Activated B cell treated with CpG ODN at 0.5 μM for 24 hours (primary cell): ENCODE results near the gene KRT75. TPM values are rescaled to one million over a fixed set of nuclear protein-coding genes. Genes with fewer than 3 reads are reported as not detected.

ENCODE experiments used
- ATAC-seq: fragments of 200-7000 bp; cut with Tn5 transposase; one replicate; pipeline ENCODE4 v1.10.0; 2021; ENCODE audit warnings: low read depth, mild to moderate bottlenecking, moderate library complexity
- CTCF ChIA-PET: fragments of 350-600 bp; sonication (Branson Sonifier 250); formaldehyde crosslinking; loops from one replicate; lab custom pipeline; 2021; ENCODE audit warnings: antibody characterized with exemption; lab: Charles Lee
- POLR2A ChIA-PET: fragments of 350-600 bp; sonication (Branson Sonifier 250); formaldehyde crosslinking; loops from one replicate; lab custom pipeline; 2021; ENCODE audit warnings: antibody characterized with exemption; lab: Charles Lee
- DNase-seq: peaks from one replicate; pipeline ENCODE4 v3.0.0; 2022
- H3K27ac Mint-ChIP-seq: one replicate; pipeline ENCODE4 v1.8.0; 2020; ENCODE audit warnings: mixed read lengths
- H3K27me3 Mint-ChIP-seq: one replicate; pipeline ENCODE4 v1.8.0; 2021; ENCODE audit warnings: mixed read lengths
- H3K36me3 Mint-ChIP-seq: one replicate; pipeline ENCODE4 v1.8.0; 2021; ENCODE audit warnings: low read depth, mixed read lengths
- H3K4me1 Mint-ChIP-seq: one replicate; pipeline ENCODE4 v1.8.0; 2021; ENCODE audit warnings: mixed read lengths
- H3K4me3 Mint-ChIP-seq: one replicate; pipeline ENCODE4 v1.8.0; 2020; ENCODE audit warnings: mild to moderate bottlenecking, mixed read lengths
- H3K9me3 Mint-ChIP-seq: one replicate; pipeline ENCODE4 v1.8.0; 2020; ENCODE audit warnings: mixed read lengths
- intact Hi-C: fragments of 100-400 bp; cut with micrococcal nuclease; formaldehyde crosslinking; loops from one replicate; pipeline ENCODE4 v1.15.1; 2024
- total RNA-seq: library from RNA; stranded (reverse); gene quantifications from 2 replicates; pipeline ENCODE4 v1.2.3, GENCODE V29; 2022
- TF ChIP-seq, protein P1 (sequence below): fragments of 200-600 bp; IDR thresholded peaks from one replicate; pipeline ENCODE4 v1.8.0; 2022; ENCODE audit warnings: antibody characterized with exemption, mild to moderate bottlenecking

The KRT75 gene
- total RNA-seq, 1 donor from 2014 or later: not detected

DNA sequence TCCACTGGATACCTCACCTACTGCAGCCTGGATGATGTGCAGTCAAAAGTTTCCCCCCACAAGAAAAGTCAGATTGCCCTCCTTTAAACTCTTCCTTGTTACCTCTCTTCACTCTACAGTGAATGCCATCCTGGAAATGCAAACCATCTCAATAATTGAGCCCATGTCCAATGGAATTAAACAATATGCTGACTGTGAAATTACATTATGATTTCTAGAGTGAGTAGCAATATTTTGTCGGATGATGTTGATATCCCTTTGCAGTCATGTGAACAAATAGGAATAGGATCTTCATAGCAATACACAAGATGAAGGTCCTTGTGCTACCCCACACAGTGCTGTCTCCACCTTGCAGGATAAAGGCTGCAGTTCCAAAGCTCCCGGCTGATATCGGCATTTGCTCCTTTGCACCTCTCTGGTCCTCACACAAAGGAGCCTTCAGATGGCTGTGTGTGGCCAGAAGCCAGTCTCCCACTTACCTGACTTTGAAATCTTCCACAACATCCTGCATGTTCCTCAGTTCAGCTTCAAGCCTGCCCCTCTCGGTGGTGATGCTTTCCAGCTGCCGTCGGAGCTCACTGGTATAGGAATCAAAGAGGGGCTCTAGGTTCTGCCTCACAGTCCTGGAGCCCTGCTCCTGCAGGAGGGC is 1.5 kb downstream of the KRT75 start:
- DNase-seq (no peak), ATAC-seq (no peak)
- TF ChIP-seq, protein P1, sequence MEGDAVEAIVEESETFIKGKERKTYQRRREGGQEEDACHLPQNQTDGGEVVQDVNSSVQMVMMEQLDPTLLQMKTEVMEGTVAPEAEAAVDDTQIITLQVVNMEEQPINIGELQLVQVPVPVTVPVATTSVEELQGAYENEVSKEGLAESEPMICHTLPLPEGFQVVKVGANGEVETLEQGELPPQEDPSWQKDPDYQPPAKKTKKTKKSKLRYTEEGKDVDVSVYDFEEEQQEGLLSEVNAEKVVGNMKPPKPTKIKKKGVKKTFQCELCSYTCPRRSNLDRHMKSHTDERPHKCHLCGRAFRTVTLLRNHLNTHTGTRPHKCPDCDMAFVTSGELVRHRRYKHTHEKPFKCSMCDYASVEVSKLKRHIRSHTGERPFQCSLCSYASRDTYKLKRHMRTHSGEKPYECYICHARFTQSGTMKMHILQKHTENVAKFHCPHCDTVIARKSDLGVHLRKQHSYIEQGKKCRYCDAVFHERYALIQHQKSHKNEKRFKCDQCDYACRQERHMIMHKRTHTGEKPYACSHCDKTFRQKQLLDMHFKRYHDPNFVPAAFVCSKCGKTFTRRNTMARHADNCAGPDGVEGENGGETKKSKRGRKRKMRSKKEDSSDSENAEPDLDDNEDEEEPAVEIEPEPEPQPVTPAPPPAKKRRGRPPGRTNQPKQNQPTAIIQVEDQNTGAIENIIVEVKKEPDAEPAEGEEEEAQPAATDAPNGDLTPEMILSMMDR: no peak
- peaks cover 19% of the 10 kb centered on the region for H3K27me3 Mint-ChIP-seq
- intact Hi-C loops: no loop called here
- no peaks in the 10 kb centered on the region for H3K36me3 Mint-ChIP-seq
- ChIA-PET CTCF (no interaction called here), POLR2A (no interaction called here)
- no peaks in the 10 kb centered on the region for H3K9me3 Mint-ChIP-seq
- H3K27ac Mint-ChIP-seq: no peak overlapping the region
- H3K4me3 Mint-ChIP-seq: no peak overlapping the region
- no peaks in the 10 kb centered on the region for H3K4me1 Mint-ChIP-seq

GRCh38 chr12:52428121-52428520 is 6.0 kb downstream of the KRT75 start:
- H3K9me3 Mint-ChIP-seq: no peaks in the 10 kb centered on the region
- H3K36me3 Mint-ChIP-seq: no peaks in the 10 kb centered on the region
- intact Hi-C loops: no loop called here
- no peak for ATAC-seq
- ChIA-PET POLR2A (no interaction called here), CTCF (no interaction called here)
- H3K4me1 Mint-ChIP-seq: no peaks in the 10 kb centered on the region
- TF ChIP-seq, protein P1: no peak
- no peak for DNase-seq
- peaks cover 12% of the 10 kb centered on the region for H3K27me3 Mint-ChIP-seq
- no peak overlapping the region for H3K4me3 Mint-ChIP-seq
- H3K27ac Mint-ChIP-seq: no peak overlapping the region

- CTCF ChIA-PET: no interaction called here
Observed at GRCh38 chr12:52427083-52427482, 7.1 kb downstream of the KRT75 start.

GRCh38 chr12:52426034-52426433 is 8.1 kb downstream of the KRT75 start:
- ATAC-seq: no peak
- H3K4me1 Mint-ChIP-seq: no peaks in the 10 kb centered on the region
- intact Hi-C loops: no loop called here
- ChIA-PET POLR2A (no interaction called here), CTCF (no interaction called here)
- no peak overlapping the region for H3K27ac Mint-ChIP-seq
- H3K36me3 Mint-ChIP-seq: no peaks in the 10 kb centered on the region
- H3K27me3 Mint-ChIP-seq: peaks cover 18% of the 10 kb centered on the region
- H3K9me3 Mint-ChIP-seq: no peaks in the 10 kb centered on the region
- no peak overlapping the region for H3K4me3 Mint-ChIP-seq
- DNase-seq: no peak
- TF ChIP-seq, protein P1: no peak

More at GRCh38 chr12:52427083-52427482, 7.1 kb downstream of the KRT75 start:
- no peaks in the 10 kb centered on the region for H3K9me3 Mint-ChIP-seq
- no peak overlapping the region for H3K27ac Mint-ChIP-seq
- TF ChIP-seq, protein P1: no peak
- intact Hi-C loops: no loop called here
- ATAC-seq: no peak
- POLR2A ChIA-PET: interaction anchor here (1.1 kb wide), 1 partner anchor 11 kb away, joined by 3 read pairs; no protein-coding TSS in a partner anchor
- no peak overlapping the region for H3K4me3 Mint-ChIP-seq
- DNase-seq: no peak
- H3K36me3 Mint-ChIP-seq: no peaks in the 10 kb centered on the region
- peaks cover 13% of the 10 kb centered on the region for H3K27me3 Mint-ChIP-seq
- H3K4me1 Mint-ChIP-seq: no peaks in the 10 kb centered on the region

GRCh38 chr12:52425466-52425865 is 8.7 kb downstream of the KRT75 start:
- DNase-seq: no peak
- TF ChIP-seq, protein P1: no peak
- no peaks in the 10 kb centered on the region for H3K36me3 Mint-ChIP-seq
- no peak overlapping the region for H3K4me3 Mint-ChIP-seq
- ChIA-PET CTCF (no interaction called here), POLR2A (no interaction called here)
- H3K4me1 Mint-ChIP-seq: no peaks in the 10 kb centered on the region
- peaks cover 20% of the 10 kb centered on the region for H3K27me3 Mint-ChIP-seq
- no peak for ATAC-seq
- intact Hi-C loops: no loop called here
- H3K9me3 Mint-ChIP-seq: no peaks in the 10 kb centered on the region
- no peak overlapping the region for H3K27ac Mint-ChIP-seq
